Left renal cortex interstitium (tissue), 4 donors: ENCODE measurements around the gene SYNGR1. TPM values are rescaled to one million over a fixed set of nuclear protein-coding genes. Genes with fewer than 3 reads are reported as not detected.
"Not testable (repeated sequence)": the region's sequence is repeated elsewhere in the genome, so short reads cannot be mapped to it uniquely, and the experiment has no call there.

Experiments used
- DNase-seq, 4 donors: peaks; one replicate each; pipeline ENCODE4 v3.0.0-alpha.2; 2013; ENCODE audit warnings: low read depth in 4 of 4, low spot score in 2 of 4, missing footprints in 1 of 4
- polyA plus RNA-seq, 4 donors: library from polyadenylated mRNA; unstranded; fragments of 120-200 nt; gene quantifications; one replicate each; pipeline ENCODE4 v1.2.1, GENCODE V29; 2013; ENCODE audit not compliant: insufficient read length in 4 of 4

The SYNGR1 gene
- polyA plus RNA-seq, 4 donors: 16.0 to 29.9 (median 25.1) TPM

GRCh38 chr22:39350757-39351688 lies 1.2 kb downstream of the SYNGR1 start:
- no peak for DNase-seq

GRCh38 chr22:39351689-39352214 lies 2.0 kb downstream of the SYNGR1 start:
- no peak for DNase-seq

- DNase-seq: no peak
Measured at GRCh38 chr22:39352306-39352891, 2.6 kb downstream of the SYNGR1 start.

GRCh38 chr22:39353346-39353745 lies 3.6 kb downstream of the SYNGR1 start:
- no peak for DNase-seq

GRCh38 chr22:39355080-39355479 lies 5.3 kb downstream of the SYNGR1 start:
- no peak for DNase-seq

- DNase-seq: not testable (repeated sequence)
Measured at GRCh38 chr22:39355805-39356204, 6.0 kb downstream of the SYNGR1 start.

GRCh38 chr22:39356464-39356863 lies 6.7 kb downstream of the SYNGR1 start:
- no peak for DNase-seq

GRCh38 chr22:39357110-39358108 lies 7.6 kb downstream of the SYNGR1 start:
- DNase-seq: not testable (repeated sequence)

GRCh38 chr22:39358197-39358596 lies 8.4 kb downstream of the SYNGR1 start:
- not testable (repeated sequence) for DNase-seq

- DNase-seq: no peak
Measured at GRCh38 chr22:39359659-39360195, 9.9 kb downstream of the SYNGR1 start.

GRCh38 chr22:39360242-39360641 lies 10.5 kb downstream of the SYNGR1 start:
- DNase-seq: no peak

GRCh38 chr22:39360674-39361413 lies 11.1 kb downstream of the SYNGR1 start:
- DNase-seq: no peak

- DNase-seq: no peak
Measured at GRCh38 chr22:39361496-39361895, 11.7 kb downstream of the SYNGR1 start.

GRCh38 chr22:39362271-39362670 lies 12.5 kb downstream of the SYNGR1 start:
- no peak for DNase-seq

- DNase-seq: no peak
Measured at GRCh38 chr22:39362932-39363331, 13.1 kb downstream of the SYNGR1 start.

GRCh38 chr22:39363751-39364515 lies 14.1 kb downstream of the SYNGR1 start:
- DNase-seq: no peak

GRCh38 chr22:39364714-39365491 lies 15.1 kb downstream of the SYNGR1 start:
- no peak for DNase-seq

- DNase-seq: no peak
Measured at GRCh38 chr22:39365492-39365780, 15.6 kb downstream of the SYNGR1 start.
